HG03060 (cell line): Measurements from ENCODE around the gene F11R.
"Not testable (repeated sequence)": the region's sequence is repeated elsewhere in the genome, so short reads cannot be mapped to it uniquely, and the experiment has no call there.

Experiments used
- ATAC-seq: cut with Tn5 transposase; IDR thresholded peaks from one replicate; pipeline ENCODE4 v1.9.1; 2021; ENCODE audit warnings: low read depth, moderate number of reproducible peaks; ENCODE audit not compliant: unreplicated experiment

The F11R gene

DNA sequence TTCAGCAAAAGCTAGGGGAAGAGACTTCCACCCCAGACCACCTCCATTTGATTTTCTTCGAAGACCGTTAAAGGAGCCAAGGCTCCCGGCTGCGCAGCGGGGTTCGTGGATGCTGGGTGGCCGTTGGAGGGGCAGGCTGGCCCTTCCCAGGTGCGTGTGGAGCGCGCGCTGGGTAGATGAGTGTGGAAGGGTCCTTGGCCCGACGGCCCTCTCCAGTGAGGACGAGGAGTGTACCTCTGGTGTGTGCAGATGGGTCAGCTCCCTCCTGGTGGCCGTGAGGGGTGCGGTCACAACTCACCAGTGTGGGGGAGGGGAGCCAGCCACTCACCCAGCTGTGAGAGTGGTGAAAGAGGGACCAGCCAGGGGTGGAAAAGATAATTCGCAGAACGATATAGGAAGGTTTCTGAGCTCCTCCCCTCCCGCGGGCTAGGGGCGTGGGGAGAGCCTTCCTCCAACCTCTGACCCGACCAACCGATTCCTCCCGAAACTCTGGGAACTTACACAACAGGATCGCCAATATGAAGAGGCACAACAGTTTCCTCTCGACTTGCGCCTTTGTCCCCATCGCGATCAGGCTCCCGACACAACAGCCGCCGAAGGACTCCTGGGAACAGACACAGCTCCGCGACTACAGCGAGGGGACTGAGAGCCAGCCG, at the start of gene F11R:
Gene F11R (minus strand): TSS at position 644 of the 656 bp plus-strand sequence. CDS start 79 bp downstream, at position 565.
- ATAC-seq: no peak

- peak; percentile 76 for ATAC-seq
These were observed 48.8 kb upstream of the F11R start, which contains the start of gene ARHGAP30 for GRCh38 chr1:161069731-161070270. TSS of gene ARHGAP30 (minus strand) at chr1:161069891. CDS start at chr1:161069624, 267 bp downstream.

DNA sequence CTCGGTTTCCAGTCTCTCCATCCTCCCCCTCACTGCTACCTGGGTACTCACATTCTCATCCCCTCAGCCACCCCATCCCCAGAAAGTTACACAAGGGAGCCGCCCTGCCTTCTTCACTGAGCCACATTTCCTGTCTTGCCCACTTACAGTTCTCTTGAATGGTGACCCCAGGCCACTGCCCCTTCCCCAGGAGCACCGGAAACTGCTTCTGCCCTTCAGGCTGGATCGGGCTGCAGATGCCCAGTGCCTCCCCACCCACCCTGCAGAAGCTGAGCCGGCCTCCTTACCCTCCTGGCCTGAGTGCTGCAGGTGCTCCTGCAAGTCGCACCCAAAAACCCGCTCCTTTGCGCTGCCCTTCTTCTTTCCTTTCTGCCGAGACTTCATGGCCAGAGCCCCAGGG, 48.3 kb upstream of the F11R start:
- ATAC-seq: no peak

GRCh38 chr1:161068306-161069234, 47.6 kb upstream of the F11R start:
- no peak for ATAC-seq

GRCh38 chr1:161066694-161067093, 45.7 kb upstream of the F11R start:
- no peak for ATAC-seq

GRCh38 chr1:161065681-161066080, 44.7 kb upstream of the F11R start:
- not testable (repeated sequence) for ATAC-seq

- not testable (repeated sequence) for ATAC-seq
These were observed 43.0 kb upstream of the F11R start for GRCh38 chr1:161063936-161064335.

- ATAC-seq: no peak
These were observed 40.5 kb upstream of the F11R start for GRCh38 chr1:161061419-161061818.

DNA sequence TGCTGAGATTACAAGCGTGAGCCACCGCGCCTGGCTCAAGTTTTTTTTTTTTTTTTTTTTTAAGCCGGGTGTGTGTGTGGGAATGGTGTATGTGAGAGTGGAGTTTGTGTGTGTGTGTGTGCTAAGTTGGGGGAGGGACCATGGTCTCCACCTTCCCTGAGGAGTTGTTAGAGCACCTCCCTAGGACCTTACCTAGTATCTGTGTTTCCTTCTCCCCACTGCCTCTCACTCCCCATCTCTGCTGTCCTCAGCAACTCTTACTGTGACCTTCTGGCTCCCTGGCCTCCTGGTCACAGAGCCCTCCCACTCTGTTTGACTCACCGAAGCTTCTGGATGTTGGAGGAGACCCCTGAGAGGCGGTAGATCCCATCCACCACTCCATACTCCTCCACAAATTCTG, 38.3 kb upstream of the F11R start:
- no peak for ATAC-seq

GRCh38 chr1:161054805-161055204, 33.9 kb upstream of the F11R start:
- ATAC-seq: no peak

- ATAC-seq: no peak
These were observed 33.3 kb upstream of the F11R start for GRCh38 chr1:161054232-161054631.

GRCh38 chr1:161052899-161053298, 31.9 kb upstream of the F11R start:
- no peak for ATAC-seq

DNA sequence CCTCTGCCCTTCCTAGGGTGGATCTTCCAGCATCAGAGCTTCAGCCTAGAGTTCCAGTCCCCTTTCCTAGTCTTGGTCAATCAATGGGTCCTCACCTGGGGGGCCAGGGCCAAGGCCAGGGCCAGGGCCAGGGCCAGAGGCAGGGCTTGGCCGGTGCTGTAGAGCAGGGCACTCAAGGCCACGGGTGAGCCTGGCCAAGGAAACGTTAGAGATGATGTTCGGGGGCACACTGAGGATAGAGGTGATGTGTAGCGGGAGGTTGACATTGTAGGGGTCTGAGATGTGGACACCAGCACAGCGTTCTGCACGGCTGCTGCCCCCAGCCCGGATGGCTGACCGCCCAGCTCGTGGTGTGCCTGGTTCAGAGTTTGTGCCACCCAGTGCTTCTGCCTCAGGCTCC, 30.3 kb upstream of the F11R start:
- no peak for ATAC-seq

- ATAC-seq: no peak
These were observed 28.2 kb upstream of the F11R start for GRCh38 chr1:161048949-161049722.

- ATAC-seq: no peak
These were observed 26.8 kb upstream of the F11R start for GRCh38 chr1:161047436-161048420.

DNA sequence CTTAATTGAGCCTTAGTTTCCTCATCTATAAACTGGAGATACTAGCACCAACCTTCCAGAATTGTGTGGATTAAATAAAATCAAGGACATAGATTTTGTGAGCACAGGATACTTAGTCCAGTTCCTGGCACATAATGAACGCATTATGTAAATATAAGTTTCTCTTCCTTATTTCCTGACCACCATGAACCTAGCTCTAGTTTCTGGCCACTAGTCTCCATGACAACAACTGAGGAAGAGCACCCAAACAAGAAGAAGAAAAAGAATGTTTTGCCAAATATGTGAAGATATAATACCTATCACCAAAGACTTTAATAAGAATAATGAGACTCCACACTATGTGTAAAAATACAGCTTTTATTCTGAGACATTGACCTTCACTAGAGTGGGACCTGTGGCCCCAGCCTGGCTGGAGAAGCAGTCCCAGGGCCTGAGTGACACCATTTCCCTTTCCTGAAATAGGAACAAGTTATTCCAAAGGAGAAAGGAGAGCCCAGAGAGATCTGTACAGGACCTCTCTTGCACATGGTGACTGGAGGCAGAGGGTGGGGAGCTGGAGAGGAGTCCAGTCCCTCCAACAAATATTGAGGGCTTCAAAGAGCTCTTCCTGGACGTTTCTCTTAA, 25.8 kb upstream of the F11R start:
- peak; percentile 36 for ATAC-seq

GRCh38 chr1:161045736-161046604, 25.0 kb upstream of the F11R start, which contains the start of gene USF1:
TSS of gene USF1 (minus strand) at chr1:161045977. CDS start at chr1:161043275, 2,702 bp downstream.
- ATAC-seq: peak; percentile 39
